ENCODE results near the gene HAPLN2.

The HAPLN2 gene

GRCh38 chr1:156644146-156644545 is 24.9 kb downstream of the HAPLN2 start:
- no peaks in the 10 kb centered on the region for H3K36me3 ChIP-seq (ENCODE audit: control insufficient read depth in 2 of 2, insufficient read depth in 1 of 2, low read length in 2 of 2)
- H3K4me1 ChIP-seq (ENCODE audit: control insufficient read depth, insufficient read depth, low read length): no peaks in the 10 kb centered on the region
- no peaks in the 10 kb centered on the region for H3K9me3 ChIP-seq (ENCODE audit: control insufficient read depth, insufficient read depth, low read depth, low read length)
- CTCF ChIA-PET: interaction anchor here (0.9 to 3.3 kb wide), 7 partner anchors 14 to 216 kb away, joined by 3 to 34 read pairs (median 5); no protein-coding TSS in a partner anchor
- POLR2A ChIA-PET: interaction anchor here (1.0 to 1.3 kb wide), 3 partner anchors 11 to 84 kb away, joined by 3 to 4 read pairs (median 3); partner anchors contain the start of genes ISG20L2 and METTL25B
- no peak overlapping the region for H3K4me3 ChIP-seq (ENCODE audit: low read depth, low read length)
- H3K27ac ChIP-seq (ENCODE audit: extremely low read depth, low read depth, low read length): no peak overlapping the region
- no peak for TF ChIP-seq ZXDB (tag by site-specific recombination; IDR thresholded peaks at IDR 0.05)
- no peak for TF ChIP-seq ZNF280D (tag by site-specific recombination; IDR thresholded peaks at IDR 0.05)
- TF ChIP-seq ZNF580 (tag by site-specific recombination; IDR thresholded peaks at IDR 0.05): no peak
- no peak for TF ChIP-seq ZNF223 (tag by site-specific recombination; IDR thresholded peaks at IDR 0.05)
- TF ChIP-seq KLF16 (tag by site-specific recombination; IDR thresholded peaks at IDR 0.05): no peak
- TF ChIP-seq ZNF155 (tag by site-specific recombination; IDR thresholded peaks at IDR 0.05): no peak
- no peak for TF ChIP-seq ZNF596 (tag by site-specific recombination; IDR thresholded peaks at IDR 0.05)
- TF ChIP-seq ZNF449 (tag by site-specific recombination; IDR thresholded peaks at IDR 0.05): no peak
- no peak for TF ChIP-seq KLF9 (tag by site-specific recombination; IDR thresholded peaks at IDR 0.05; ENCODE audit: low read depth)
- no peak for TF ChIP-seq ZFHX2 (tag by site-specific recombination; conservative IDR thresholded peaks at IDR 0.05)
- TF ChIP-seq ZNF423 (tag by site-specific recombination; IDR thresholded peaks at IDR 0.05): no peak
- no peak for TF ChIP-seq ZNF366 (tag by site-specific recombination; conservative IDR thresholded peaks at IDR 0.05)
- no peak for TF ChIP-seq ZNF112 (tag by site-specific recombination; IDR thresholded peaks at IDR 0.05)
- no peak for TF ChIP-seq GLI2 (tag by site-specific recombination; IDR thresholded peaks at IDR 0.05; ENCODE audit: borderline replicate concordance, low read depth)

- ChIA-PET POLR2A (no interaction called here), CTCF (interaction anchor here (0.8 to 3.3 kb wide), 5 partner anchors 14 to 62 kb away, joined by 4 to 34 read pairs (median 6); no protein-coding TSS in a partner anchor)
- no peaks in the 10 kb centered on the region for H3K9me3 ChIP-seq (ENCODE audit: control insufficient read depth, insufficient read depth, low read depth, low read length)
- no peak overlapping the region for H3K27ac ChIP-seq (ENCODE audit: extremely low read depth, low read depth, low read length)
- no peak overlapping the region for H3K4me3 ChIP-seq (ENCODE audit: low read depth, low read length)
- TF ChIP-seq HIC1 (tag by site-specific recombination; IDR thresholded peaks at IDR 0.05): no peak
- TF ChIP-seq ZNF645 (tag by site-specific recombination; IDR thresholded peaks at IDR 0.05): no peak
- TF ChIP-seq ZNF423 (tag by site-specific recombination; IDR thresholded peaks at IDR 0.05): no peak
- TF ChIP-seq ZFP3 (tag by site-specific recombination; IDR thresholded peaks at IDR 0.05; ENCODE audit: low read depth): no peak
- TF ChIP-seq ZNF449 (tag by site-specific recombination; IDR thresholded peaks at IDR 0.05): no peak
- no peak for TF ChIP-seq PRDM1 (tag by site-specific recombination; IDR thresholded peaks at IDR 0.05)
- no peak for TF ChIP-seq ZNF624 (tag by site-specific recombination; IDR thresholded peaks at IDR 0.05)
- no peak for TF ChIP-seq ZNF560 (tag by site-specific recombination; IDR thresholded peaks at IDR 0.05; ENCODE audit: borderline replicate concordance)
- TF ChIP-seq ZNF501 (tag by site-specific recombination; IDR thresholded peaks at IDR 0.05): no peak
- TF ChIP-seq ZNF121 (tag by site-specific recombination; IDR thresholded peaks at IDR 0.05): no peak
- no peak for TF ChIP-seq ZNF776 (tag by site-specific recombination; IDR thresholded peaks at IDR 0.05; ENCODE audit: borderline replicate concordance)
- TF ChIP-seq ZNF366 (tag by site-specific recombination; conservative IDR thresholded peaks at IDR 0.05): no peak
- TF ChIP-seq ZNF777 (tag by site-specific recombination; IDR thresholded peaks at IDR 0.05; ENCODE audit: borderline replicate concordance): no peak
- TF ChIP-seq ZNF747 (tag by site-specific recombination; IDR thresholded peaks at IDR 0.05): no peak
- H3K4me1 ChIP-seq (ENCODE audit: control insufficient read depth, insufficient read depth, low read length): no peaks in the 10 kb centered on the region
- H3K36me3 ChIP-seq (ENCODE audit: control insufficient read depth in 2 of 2, insufficient read depth in 1 of 2, low read length in 2 of 2): no peaks in the 10 kb centered on the region
Measured at GRCh38 chr1:156644640-156645039, 25.4 kb downstream of the HAPLN2 start.
